H9 (cell line): ENCODE data around the gene CDC25B. TPM values are rescaled to one million over a fixed set of nuclear protein-coding genes. Genes with fewer than 3 reads are reported as not detected.

Source experiments
- DNase-seq: peaks from one replicate; pipeline ENCODE4 v3.0.0-alpha.2; 2017
- H2AFZ ChIP-seq: one replicate; pipeline ENCODE4 v1.6.1; 2013; ENCODE audit warnings: mild to moderate bottlenecking, low read length, control low read depth, moderate library complexity
- H2AK5ac ChIP-seq: 2 replicates; pipeline ENCODE4 v1.6.1; 2013; ENCODE audit warnings: low read length, control low read depth, mixed read lengths; ENCODE audit not compliant: insufficient read length
- H2BK120ac ChIP-seq: one replicate; pipeline ENCODE4 v1.6.1; 2013; ENCODE audit warnings: low read depth, mild to moderate bottlenecking, low read length, control low read depth, inconsistent platforms; ENCODE audit not compliant: poor library complexity, severe bottlenecking
- H2BK12ac ChIP-seq: 2 replicates; pipeline ENCODE4 v1.6.1; 2013; ENCODE audit warnings: low read length, control low read depth, mixed read lengths, low read depth; ENCODE audit not compliant: insufficient read length
- H2BK15ac ChIP-seq: 2 replicates; pipeline ENCODE4 v1.6.1; 2013; ENCODE audit warnings: low read depth, low read length, control low read depth
- H2BK20ac ChIP-seq: one replicate; pipeline ENCODE4 v1.6.1; 2013; ENCODE audit warnings: low read depth, mild to moderate bottlenecking, low read length, control low read depth, inconsistent platforms; ENCODE audit not compliant: poor library complexity, severe bottlenecking
- H2BK5ac ChIP-seq: 2 replicates; pipeline ENCODE4 v1.6.1; 2013; ENCODE audit warnings: low read length, control low read depth, mixed read lengths; ENCODE audit not compliant: insufficient read length
- H3K14ac ChIP-seq: 2 replicates; pipeline ENCODE4 v1.6.1; 2013; ENCODE audit warnings: low read length, control low read depth; ENCODE audit not compliant: insufficient read depth
- H3K18ac ChIP-seq: 2 replicates; pipeline ENCODE4 v1.6.1; 2013; ENCODE audit warnings: low read depth, mild to moderate bottlenecking, mixed read lengths, low read length, control low read depth; ENCODE audit not compliant: insufficient read length
- H3K23ac ChIP-seq: 2 replicates; pipeline ENCODE4 v1.6.1; 2013; ENCODE audit warnings: low read length, control low read depth, mixed read lengths, low read depth; ENCODE audit not compliant: insufficient read length
- H3K23me2 ChIP-seq: 2 replicates; pipeline ENCODE4 v1.6.1; 2013; ENCODE audit warnings: low read depth, mild to moderate bottlenecking, mixed read lengths, low read length, control low read depth; ENCODE audit not compliant: insufficient read length, poor library complexity, severe bottlenecking
- H3K27ac ChIP-seq: 2 replicates; pipeline ENCODE4 v1.5.1; 2013; ENCODE audit warnings: low read length, control low read depth, mixed read lengths, low read depth; ENCODE audit not compliant: insufficient read length
- H3K27me3 ChIP-seq: 2 replicates; pipeline ENCODE4 v1.6.1; 2013; ENCODE audit warnings: low read length, control low read depth, inconsistent platforms; ENCODE audit not compliant: insufficient read depth
- H3K4ac ChIP-seq: 2 replicates; pipeline ENCODE4 v1.6.1; 2013; ENCODE audit warnings: low read depth, mild to moderate bottlenecking, control low read depth, inconsistent platforms, low read length, moderate library complexity
- H3K4me1 ChIP-seq: 2 replicates; pipeline ENCODE4 v1.6.1; 2013; ENCODE audit warnings: low read length, control low read depth, inconsistent platforms; ENCODE audit not compliant: insufficient read depth
- H3K4me2 ChIP-seq: 2 replicates; pipeline ENCODE4 v1.6.1; 2013; ENCODE audit warnings: low read length, control low read depth, mixed read lengths; ENCODE audit not compliant: insufficient read length, insufficient read depth
- H3K56ac ChIP-seq: 2 replicates; pipeline ENCODE4 v1.6.1; 2013; ENCODE audit warnings: low read depth, mild to moderate bottlenecking, mixed read lengths, low read length, control low read depth; ENCODE audit not compliant: insufficient read length
- H3K79me1 ChIP-seq: 2 replicates; pipeline ENCODE4 v1.6.1; 2013; ENCODE audit warnings: low read depth, mild to moderate bottlenecking, moderate library complexity, low read length, control low read depth, inconsistent platforms; ENCODE audit not compliant: insufficient read depth, poor library complexity, severe bottlenecking
- H3K79me2 ChIP-seq: 2 replicates; pipeline ENCODE4 v1.6.1; 2013; ENCODE audit warnings: low read length, control low read depth, inconsistent platforms; ENCODE audit not compliant: insufficient read depth
- H3K9ac ChIP-seq: 2 replicates; pipeline ENCODE4 v1.6.1; 2013; ENCODE audit warnings: low read length, control low read depth, mixed read lengths; ENCODE audit not compliant: insufficient read length; ENCODE audit errors: extremely low read depth
- H3K9me3 ChIP-seq: one replicate; pipeline ENCODE4 v1.6.1; 2013; ENCODE audit warnings: low read depth, low read length, inconsistent platforms; ENCODE audit not compliant: control insufficient read depth
- H3T11ph ChIP-seq: one replicate; pipeline ENCODE4 v1.6.1; 2013; ENCODE audit warnings: mild to moderate bottlenecking, low read length, control low read depth, inconsistent platforms
- H4K20me1 ChIP-seq: one replicate; pipeline ENCODE4 v1.6.1; 2013; ENCODE audit not compliant: control insufficient read depth, insufficient read length, insufficient read depth
- H4K5ac ChIP-seq: 2 replicates; pipeline ENCODE4 v1.6.1; 2013; ENCODE audit warnings: low read depth, mild to moderate bottlenecking, mixed read lengths, low read length, control low read depth; ENCODE audit not compliant: insufficient read length
- H4K8ac ChIP-seq: replicated peaks from 2 replicates; pipeline ENCODE4 v1.6.1; 2013; ENCODE audit warnings: low read length, control low read depth, mixed read lengths, low read depth; ENCODE audit not compliant: insufficient read length
- H4K91ac ChIP-seq: 2 replicates; pipeline ENCODE4 v1.6.1; 2013; ENCODE audit warnings: low read depth, mild to moderate bottlenecking, moderate library complexity, mixed read lengths, low read length, control low read depth; ENCODE audit not compliant: insufficient read length
- H3K27ac Mint-ChIP-seq, 3 experiments: 2 replicates in 2 of 3; 3 replicates in 1 of 3; pipeline ENCODE4 v1.8.0; 2020 to 2021; ENCODE audit warnings: mixed read lengths in 3 of 3, mild to moderate bottlenecking in 1 of 3, moderate library complexity in 1 of 3
- H3K27me3 Mint-ChIP-seq: 2 replicates; pipeline ENCODE4 v1.8.0; 2021; ENCODE audit warnings: low read depth, mild to moderate bottlenecking, moderate library complexity, mixed read lengths
- H3K36me3 Mint-ChIP-seq, 3 experiments: 2 replicates in 2 of 3; 3 replicates in 1 of 3; pipeline ENCODE4 v1.8.0; 2020 to 2021; ENCODE audit warnings: low read depth in 3 of 3, mixed read lengths in 3 of 3; ENCODE audit not compliant: insufficient read depth in 1 of 3
- H3K4me1 Mint-ChIP-seq, 2 experiments: 2 replicates each; pipeline ENCODE4 v1.8.0; 2020; ENCODE audit warnings: mixed read lengths in 2 of 2
- H3K4me3 Mint-ChIP-seq, 2 experiments: 2 replicates in 1 of 2; 3 replicates in 1 of 2; pipeline ENCODE4 v1.8.0; 2020 to 2021; ENCODE audit warnings: mild to moderate bottlenecking in 2 of 2, mixed read lengths in 2 of 2, moderate library complexity in 1 of 2
- H3K9me3 Mint-ChIP-seq, 2 experiments: 2 replicates in 1 of 2; 3 replicates in 1 of 2; pipeline ENCODE4 v1.8.0; 2020; ENCODE audit warnings: mild to moderate bottlenecking in 2 of 2, mixed read lengths in 2 of 2, moderate library complexity in 1 of 2
- CTCF ChIP-seq: fragments of 200-600 bp; sonication (generic); conservative IDR thresholded peaks from 3 replicates; pipeline ENCODE4 v1.8.0; 2021; ENCODE audit warnings: antibody characterized with exemption, mild to moderate bottlenecking
- WGBS: extraction: QIAGEN DNeasy Blood & Tissue Kit; methylation state at CpG from one replicate; pipeline ENCODE4 v1.1.7; 2013; ENCODE audit warnings: missing lambda C conversion rate, low lambda C conversion rate, mixed read lengths; ENCODE audit not compliant: insufficient read length; ENCODE audit errors: extremely low coverage; 5-methylcytosine and 5-hydroxymethylcytosine counted together
- total RNA-seq: library from RNA; stranded (reverse); gene quantifications from 2 replicates; pipeline ENCODE4 v1.2.1, GENCODE V29; 2021

CDC25B gene
- total RNA-seq, 1 experiment from 2014 or later = 24.0 TPM

DNA sequence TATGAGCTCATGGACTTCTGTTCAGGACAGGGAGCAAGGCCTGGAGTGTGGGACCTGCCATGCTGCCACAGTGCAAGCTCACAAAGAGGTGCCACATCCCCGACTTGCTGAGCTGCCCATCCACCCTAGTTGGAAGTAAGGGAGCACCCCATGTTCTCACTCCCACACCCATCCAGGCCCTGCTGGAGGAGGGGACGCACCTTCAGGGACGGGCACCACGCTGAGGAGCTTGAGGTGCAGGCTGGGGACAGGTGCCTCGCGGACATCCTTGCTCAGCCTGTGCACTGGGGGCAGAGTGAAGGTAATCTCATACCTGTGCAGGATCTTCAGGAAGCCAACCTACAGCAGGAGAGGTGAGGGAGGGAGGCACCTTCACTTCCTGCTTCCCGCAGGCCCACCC is 40.8 kb upstream of the CDC25B start:
- H3K9me3 ChIP-seq = no peaks in the 10 kb centered on the region
- Mint-ChIP-seq H3K27ac (peak overlapping the region in 1 of 3 experiments; percentile 82; a peak in 1 of 7 replicates), H3K4me1 (peaks cover 7 to 15% of the 10 kb centered on the region in 2 experiments; a peak in 3 of 4 replicates), H3K4me3 (no peak overlapping the region), H3K36me3 (peaks cover 25 to 38% (median 29%) of the 10 kb centered on the region in 3 experiments; a peak in 6 of 7 replicates), H3K27me3 (peaks cover 19% of the 10 kb centered on the region), H3K9me3 (no peaks in the 10 kb centered on the region)
- H3K4me1 ChIP-seq = peaks cover 2% of the 10 kb centered on the region; the same call in 1 of the 2 replicates
- H2BK20ac ChIP-seq = no peak overlapping the region
- no peak overlapping the region for H3K56ac ChIP-seq
- no CpG with 5 or more reads among the region's 7 CpGs for WGBS
- no peak overlapping the region for H2BK120ac ChIP-seq
- no peak overlapping the region for H3K9ac ChIP-seq
- no peak for TF ChIP-seq CTCF
- no peak overlapping the region for H3K18ac ChIP-seq
- no peaks in the 10 kb centered on the region for H3K79me1 ChIP-seq
- no peak overlapping the region for H2AK5ac ChIP-seq
- H4K8ac ChIP-seq = no peak overlapping the region
- H3T11ph ChIP-seq = no peak overlapping the region
- peaks cover 11% of the 10 kb centered on the region for H3K27me3 ChIP-seq
- H3K23ac ChIP-seq = no peak overlapping the region
- no peak overlapping the region for H4K5ac ChIP-seq
- no peaks in the 10 kb centered on the region for H4K20me1 ChIP-seq
- no peaks in the 10 kb centered on the region for H3K79me2 ChIP-seq
- no peak overlapping the region for H3K27ac ChIP-seq
- DNase-seq = no peak
- no peak overlapping the region for H4K91ac ChIP-seq
- no peak overlapping the region for H2AFZ ChIP-seq
- no peak overlapping the region for H3K4me2 ChIP-seq
- no peak overlapping the region for H2BK12ac ChIP-seq
- H3K14ac ChIP-seq = no peak overlapping the region
- H3K23me2 ChIP-seq = peaks cover 11% of the 10 kb centered on the region
- no peak overlapping the region for H2BK5ac ChIP-seq
- no peak overlapping the region for H2BK15ac ChIP-seq
- H3K4ac ChIP-seq = no peak overlapping the region
